GDM1 (cell line): ENCODE data around the gene ADAMTS17.
"Not testable (repeated sequence)": the region's sequence is repeated elsewhere in the genome, so short reads cannot be mapped to it uniquely, and the experiment has no call there.

Experiments
- DNase-seq: peaks from one replicate; lab custom pipeline; 2025; lab: John Stamatoyannopoulos, UW

ADAMTS17 gene

DNA sequence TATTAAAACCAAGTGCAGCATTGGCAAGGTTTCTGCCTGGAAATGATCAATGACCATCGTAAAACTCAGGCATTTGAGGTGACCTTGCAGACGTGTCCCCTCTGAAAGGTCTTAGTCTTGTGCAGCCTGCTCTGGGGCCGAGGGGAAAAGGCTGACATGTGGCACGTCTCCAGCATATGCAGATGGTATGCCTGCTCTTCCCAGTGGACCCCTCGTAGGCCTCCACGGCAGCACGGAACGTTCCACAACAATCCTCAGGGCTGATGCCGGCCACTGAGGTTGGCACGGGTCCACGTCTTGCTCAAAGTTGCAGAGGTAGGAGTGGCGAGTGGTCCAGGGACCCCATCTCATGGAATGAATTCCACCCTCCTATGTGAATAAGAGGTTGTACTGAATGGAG, 361.0 kb downstream of the ADAMTS17 start:
- DNase-seq: no peak

GRCh38 chr15:99979886-99980285, 361.9 kb downstream of the ADAMTS17 start:
- not testable (repeated sequence) for DNase-seq

GRCh38 chr15:99979371-99979770, 362.4 kb downstream of the ADAMTS17 start:
- DNase-seq: no peak

DNA sequence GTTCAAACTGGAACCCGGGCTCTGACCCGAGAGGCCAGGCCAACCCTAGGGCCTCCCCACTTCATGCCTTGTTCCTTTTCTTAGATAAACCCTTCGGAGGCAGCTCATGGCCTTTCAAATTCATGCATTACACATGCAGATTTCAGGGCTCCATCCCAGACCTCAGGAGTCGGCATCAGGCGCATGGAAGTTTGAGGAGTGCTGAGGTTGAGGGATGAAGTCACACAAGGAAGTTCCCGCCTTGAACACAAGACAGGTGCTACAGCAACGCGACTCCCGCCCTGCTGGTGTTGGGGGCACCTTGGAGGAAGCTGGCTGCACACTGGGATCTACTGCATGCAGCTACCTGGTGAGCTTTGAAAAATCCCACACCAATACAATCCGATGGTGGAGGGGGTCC, 363.3 kb downstream of the ADAMTS17 start:
- DNase-seq: no peak

GRCh38 chr15:99977929-99978328, 363.8 kb downstream of the ADAMTS17 start:
- no peak for DNase-seq

- DNase-seq: no peak
Observed at GRCh38 chr15:99976811-99977271, 364.9 kb downstream of the ADAMTS17 start.

DNA sequence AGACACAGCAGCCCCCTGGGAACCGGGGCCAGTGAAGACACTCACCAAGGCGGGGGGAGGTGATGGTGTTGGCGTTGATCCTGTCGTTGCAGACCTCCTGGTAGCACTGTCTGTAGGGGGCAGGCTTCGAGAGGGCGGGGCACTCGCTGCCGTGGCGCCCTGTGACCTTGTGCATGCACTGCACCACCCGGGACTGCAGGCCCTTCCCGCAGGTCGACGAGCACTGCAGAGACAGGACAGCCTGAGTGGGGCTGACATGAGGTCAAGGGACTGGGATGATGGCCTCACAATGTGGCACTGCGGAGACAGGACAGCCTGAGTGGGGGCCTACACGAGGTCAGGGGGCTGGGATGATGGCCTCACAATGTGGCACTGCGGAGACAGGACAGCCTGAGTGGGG, 365.8 kb downstream of the ADAMTS17 start:
- DNase-seq: no peak

- DNase-seq: no peak
Observed at GRCh38 chr15:99974246-99974645, 367.5 kb downstream of the ADAMTS17 start.

DNA sequence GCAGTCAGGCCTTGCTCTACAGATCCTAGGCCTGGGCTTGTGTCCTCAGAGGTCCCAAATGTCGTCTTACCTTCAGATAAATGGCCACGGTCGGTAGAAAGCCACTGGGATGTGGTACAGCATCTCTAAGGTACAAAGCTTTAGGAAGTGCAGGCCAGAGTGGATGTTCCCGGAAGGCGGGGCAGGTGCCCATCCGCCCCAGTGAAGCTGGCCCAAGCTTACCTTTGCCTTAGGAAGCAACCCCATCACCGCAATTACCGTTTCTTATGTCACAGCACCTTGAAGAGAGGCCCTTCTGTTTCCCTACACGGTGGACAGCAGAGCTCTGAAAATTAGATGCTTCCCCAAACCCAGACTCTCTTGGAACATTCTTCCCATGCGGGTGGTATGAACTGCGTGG, 368.4 kb downstream of the ADAMTS17 start:
- DNase-seq: no peak

- no peak for DNase-seq
Observed at GRCh38 chr15:99970891-99971430, 370.8 kb downstream of the ADAMTS17 start.

DNA sequence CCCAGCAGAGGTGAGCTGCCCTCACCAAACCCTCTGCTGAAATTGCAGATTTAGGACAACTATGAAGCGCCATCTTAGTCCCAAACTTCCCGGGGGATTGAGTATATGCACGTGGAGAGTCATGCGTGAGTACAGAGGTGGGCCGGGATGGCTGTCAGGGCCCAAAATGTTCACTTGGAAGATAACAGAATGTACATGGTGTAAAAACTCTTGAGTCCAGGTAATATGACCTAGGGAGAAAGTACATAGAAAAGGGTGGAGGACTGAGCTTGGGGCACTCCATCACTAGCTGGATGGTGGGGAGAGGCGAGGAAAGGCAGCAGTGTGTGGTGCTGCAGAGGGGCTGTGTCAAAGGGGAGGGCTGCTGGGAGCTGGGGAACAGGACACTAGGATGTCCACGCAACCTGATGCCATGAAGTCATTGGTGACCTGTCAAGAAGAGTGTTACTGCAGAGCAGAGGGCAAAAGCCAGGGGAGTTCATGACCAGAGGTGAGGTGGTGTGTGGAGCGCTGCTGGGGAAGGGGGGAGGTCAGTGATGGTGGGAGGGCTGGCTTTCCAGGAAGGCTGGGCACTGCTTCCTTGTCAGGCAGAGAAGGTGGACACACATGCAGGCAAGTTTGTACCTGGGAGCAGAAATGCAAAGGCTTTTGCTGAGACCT, 372.4 kb downstream of the ADAMTS17 start:
- no peak for DNase-seq

DNA sequence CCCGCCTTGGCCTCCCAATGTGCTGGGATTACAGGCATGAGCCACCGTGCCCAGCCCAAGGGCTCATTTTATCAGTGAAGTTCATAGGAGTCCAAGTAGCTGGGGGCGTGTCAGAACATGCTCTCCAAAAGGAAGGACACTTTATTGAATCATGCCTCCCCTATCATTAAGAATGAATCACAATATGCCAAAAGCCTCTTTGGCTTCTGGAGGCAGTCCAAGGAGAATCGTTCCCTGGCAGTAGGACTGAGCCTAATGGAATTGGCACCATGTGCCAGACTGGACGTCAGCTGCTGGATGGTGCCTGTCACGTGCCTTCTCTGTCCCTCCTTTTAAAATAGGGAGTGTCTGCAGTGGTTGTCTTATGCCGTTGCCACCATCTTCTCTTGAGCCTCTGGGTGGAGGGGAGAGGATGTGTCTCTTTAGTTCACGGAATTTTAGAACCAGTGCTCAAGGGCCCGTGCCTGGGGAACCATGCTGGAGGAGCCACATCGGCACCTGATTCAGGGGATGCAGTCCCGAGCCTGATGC, 373.9 kb downstream of the ADAMTS17 start:
- DNase-seq: no peak

DNA sequence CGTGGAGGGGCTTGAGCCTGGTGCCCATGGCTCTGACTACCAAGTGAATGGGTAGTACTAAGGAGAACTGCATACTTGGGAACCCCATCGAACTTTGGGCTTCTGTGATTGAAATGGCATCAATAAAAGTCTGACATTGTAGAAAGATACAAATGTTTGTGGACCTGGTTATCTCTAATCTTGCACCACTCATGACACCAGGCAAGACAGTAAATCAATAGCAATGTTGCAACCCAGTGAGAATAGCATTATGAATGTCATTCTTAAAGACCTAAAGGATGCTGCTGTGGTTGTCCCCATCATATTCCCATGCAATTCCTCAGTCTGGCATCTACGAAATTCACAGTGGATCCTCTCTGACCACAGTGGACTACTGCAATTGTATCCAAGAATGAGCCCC, 375.0 kb downstream of the ADAMTS17 start:
- no peak for DNase-seq

DNA sequence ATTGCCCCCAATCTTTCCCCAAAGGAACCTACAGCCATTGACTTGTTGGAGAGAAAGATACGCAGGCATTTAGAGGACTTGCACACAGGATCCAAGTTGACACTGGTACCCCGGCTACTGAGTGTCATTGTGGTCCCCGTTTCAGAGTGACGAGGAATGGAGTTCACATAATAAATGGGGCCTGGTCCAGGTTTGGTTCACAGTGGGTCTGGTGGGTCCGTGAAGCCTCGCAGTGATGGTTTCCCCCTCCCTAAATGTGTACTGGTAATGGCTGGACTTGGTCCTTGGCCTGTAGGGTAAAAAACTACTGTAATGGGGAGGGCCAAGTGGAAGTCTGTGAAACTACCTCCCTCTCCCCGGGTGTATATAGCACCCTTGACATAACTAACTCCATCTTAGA, 376.4 kb downstream of the ADAMTS17 start:
- no peak for DNase-seq

- no peak for DNase-seq
Observed at GRCh38 chr15:99963976-99964375, 377.8 kb downstream of the ADAMTS17 start.

DNA sequence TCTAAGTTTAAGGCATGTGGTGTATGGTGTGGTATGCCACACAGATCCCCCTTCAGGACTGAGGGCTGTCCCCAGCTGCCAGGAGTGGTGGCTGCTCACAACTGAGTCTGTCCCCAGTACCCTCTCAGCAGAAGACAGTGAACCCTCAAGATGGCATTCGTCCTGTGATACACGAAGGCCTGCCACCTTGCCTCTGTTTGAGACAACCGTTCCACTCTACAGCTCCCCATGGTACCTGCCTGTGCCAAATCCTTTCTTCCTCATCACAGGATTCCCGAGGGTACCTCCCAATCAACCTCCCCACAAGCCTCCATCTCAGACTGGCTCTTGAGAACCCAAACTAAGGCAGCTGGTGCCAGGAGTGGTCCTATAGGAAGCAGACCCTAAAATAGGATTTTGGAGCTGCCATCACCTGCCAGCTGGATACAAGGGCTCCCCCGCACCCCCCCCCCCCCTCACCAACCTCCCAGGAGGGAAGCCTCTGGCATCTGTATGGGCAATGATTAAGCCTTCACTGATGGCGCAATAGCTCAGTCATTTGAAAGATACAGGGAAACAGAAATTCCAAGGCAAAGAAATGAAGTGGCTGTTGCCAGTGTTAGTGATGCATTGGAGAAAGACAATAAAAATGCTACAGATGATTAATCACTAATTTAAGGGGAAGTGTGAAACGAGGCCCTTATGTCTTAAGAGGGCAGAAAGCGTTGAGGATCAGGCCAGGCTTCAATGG, 378.5 kb downstream of the ADAMTS17 start:
- DNase-seq: no peak

- DNase-seq: no peak
Observed at GRCh38 chr15:99962006-99962561, 379.7 kb downstream of the ADAMTS17 start.

DNA sequence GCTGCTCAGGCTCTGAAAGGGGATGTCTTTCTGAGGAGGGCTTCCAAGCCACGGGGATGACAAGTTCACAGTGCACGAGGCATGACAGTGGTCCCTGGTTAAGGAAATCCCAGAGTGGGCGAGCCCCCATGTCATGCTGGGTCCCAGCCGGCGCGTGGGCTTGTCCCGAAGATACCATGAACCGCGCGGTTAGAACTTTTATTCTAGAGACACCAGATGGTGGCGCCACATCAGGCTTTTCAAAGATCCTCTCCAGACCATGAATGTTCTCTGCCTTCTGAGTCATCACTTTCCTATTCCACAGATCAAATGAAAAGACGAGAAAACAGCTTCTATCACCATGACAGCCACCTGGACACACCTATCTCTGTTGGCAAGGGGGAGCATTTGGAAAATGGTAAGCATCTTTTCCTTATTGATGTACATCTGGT, 380.7 kb downstream of the ADAMTS17 start:
- no peak for DNase-seq

DNA sequence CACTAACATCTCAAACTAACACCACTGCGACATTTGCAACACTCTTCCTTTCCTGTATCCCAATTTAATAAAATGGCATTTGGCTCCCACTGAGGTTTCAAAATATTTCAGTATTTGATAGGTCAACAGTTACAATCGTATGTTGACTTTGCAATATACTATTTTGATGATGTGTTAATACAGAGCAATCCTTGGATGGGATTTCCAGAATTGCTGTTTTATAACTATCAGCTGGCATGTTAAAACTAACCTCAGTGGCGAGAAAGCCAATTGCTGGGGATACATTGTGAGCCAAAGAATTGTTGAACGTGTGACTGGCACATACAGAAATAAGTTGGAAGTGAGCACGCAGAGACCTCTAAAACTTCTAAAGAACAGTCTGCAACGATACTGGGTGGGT, 382.4 kb downstream of the ADAMTS17 start:
- no peak for DNase-seq

DNA sequence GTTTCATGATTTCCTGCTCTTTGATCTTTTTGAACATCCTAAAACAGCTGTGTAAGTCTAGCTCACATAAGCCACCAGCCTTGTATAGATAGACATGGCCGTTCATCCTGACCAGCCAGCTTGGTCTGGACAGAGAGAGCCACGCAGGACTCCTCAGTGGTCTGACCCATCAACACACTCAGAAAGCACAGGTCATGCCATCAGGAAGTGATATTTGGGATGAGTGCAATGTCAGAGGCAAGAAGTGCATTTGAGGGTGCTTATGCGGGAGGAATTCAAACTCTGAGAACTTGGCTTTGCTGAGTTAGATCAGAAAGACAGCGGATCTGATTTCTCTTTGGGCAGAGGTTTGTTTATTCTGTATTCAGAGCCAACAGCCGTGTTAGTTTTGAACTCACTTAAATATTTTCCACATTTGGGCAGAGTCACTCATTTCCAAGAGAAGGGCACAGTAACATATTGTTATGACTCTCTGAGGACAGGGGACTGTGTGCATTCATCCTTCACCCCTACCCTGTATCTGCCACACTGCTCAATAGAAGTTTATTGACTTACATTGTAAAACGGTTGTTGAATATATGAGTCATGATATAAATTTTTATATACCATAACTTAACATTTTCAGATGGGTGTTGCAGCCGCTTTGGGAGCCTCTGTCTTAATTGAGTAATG, 383.2 kb downstream of the ADAMTS17 start:
- no peak for DNase-seq

- no peak for DNase-seq
Observed at GRCh38 chr15:99957642-99958013, 384.1 kb downstream of the ADAMTS17 start.
